ENCODE measurements around the gene SPINK9. TPM values are rescaled to one million over a fixed set of nuclear protein-coding genes. Genes with fewer than 3 reads are reported as not detected.
"Not testable (repeated sequence)": the region's sequence is repeated elsewhere in the genome, so short reads cannot be mapped to it uniquely, and the experiment has no call there.

SPINK9 gene, protein sequence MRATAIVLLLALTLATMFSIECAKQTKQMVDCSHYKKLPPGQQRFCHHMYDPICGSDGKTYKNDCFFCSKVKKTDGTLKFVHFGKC
- not detected in 2 replicates for total RNA-seq (2014; rRNA removed; shearing (Covaris generic); ENCODE audit: low replicate concordance)

DNA sequence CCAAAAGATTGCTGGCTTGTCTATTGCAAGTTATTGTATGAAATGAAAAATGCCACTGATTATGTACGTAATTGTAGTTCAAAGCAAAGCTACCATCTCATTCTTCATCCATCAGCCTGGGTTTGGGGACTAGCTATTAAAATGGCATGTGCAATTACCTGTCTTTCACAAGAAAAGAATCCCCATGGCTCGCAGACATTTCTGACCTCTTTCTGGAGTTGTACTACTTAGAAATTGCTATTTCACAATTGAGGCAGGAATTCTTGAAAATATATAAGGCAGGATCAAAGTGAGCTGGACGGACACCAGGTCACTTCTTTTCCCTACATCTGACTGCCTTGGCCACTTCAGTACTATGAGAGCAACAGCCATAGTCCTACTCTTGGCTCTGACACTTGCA is at the start of gene SPINK9:
TSS of gene SPINK9 (plus strand) at position 301 of the 400 bp plus-strand sequence. CDS start at position 356, 55 bp downstream.
- in situ Hi-C loops (cut with HindIII; ENCODE audit: low pct_unique_long_range_greater_than_20kb, low sequenced_read_pairs), result no loop called here
- DNase-seq (ENCODE audit: low read depth), result no peak

DNA sequence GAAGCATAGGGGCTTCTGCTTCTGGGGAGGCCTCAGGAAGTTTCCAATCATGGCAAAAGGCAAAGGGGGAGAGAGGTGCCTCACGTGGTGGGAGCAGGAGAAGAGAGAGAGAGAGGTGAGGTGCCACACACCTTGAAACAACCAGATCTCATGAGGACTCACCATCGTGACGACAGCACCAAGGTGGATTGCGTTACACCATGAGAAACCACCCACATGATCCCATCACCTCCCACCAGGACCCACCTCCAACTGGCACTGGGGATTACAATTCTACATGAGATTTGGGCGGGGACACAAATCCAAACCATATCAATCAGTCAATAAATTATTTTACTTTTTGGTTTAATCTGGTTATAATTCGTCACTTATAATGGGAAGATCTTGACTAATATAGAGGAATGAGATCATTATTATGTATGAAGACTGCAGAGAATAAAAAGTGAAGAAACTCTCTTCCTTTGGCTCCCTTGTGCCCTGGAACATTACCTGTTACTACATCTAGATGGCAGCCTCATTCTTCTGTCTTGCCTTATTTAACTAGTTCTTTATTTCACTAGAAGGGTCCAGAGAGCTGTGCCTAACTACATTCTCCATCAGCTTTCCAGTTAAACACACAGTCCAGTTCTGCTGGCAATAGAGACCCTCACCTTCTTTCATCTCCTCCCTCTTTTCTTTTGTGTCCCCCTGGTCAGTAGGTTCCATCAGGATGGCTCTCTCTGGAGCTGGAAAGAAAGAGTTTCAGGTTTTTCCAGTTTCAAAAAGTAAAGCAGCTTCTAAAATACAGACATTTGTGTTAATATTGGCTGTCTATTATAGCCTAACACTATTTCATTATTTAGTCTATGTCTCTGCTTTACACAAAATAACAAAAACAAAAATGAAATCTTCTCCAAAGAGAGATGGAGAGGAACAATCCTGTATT is 44.8 kb upstream of the SPINK9 start:
- no peak for DNase-seq (ENCODE audit: low read depth)
- in situ Hi-C loops (cut with HindIII; ENCODE audit: low pct_unique_long_range_greater_than_20kb, low sequenced_read_pairs), result no loop called here

GRCh38 chr5:148297731-148298130 is 37.6 kb upstream of the SPINK9 start:
- no peak for DNase-seq (ENCODE audit: low read depth)
- in situ Hi-C loops (cut with HindIII; ENCODE audit: low pct_unique_long_range_greater_than_20kb, low sequenced_read_pairs), result no loop called here

- DNase-seq (ENCODE audit: low read depth), result no peak
- in situ Hi-C loops (cut with HindIII; ENCODE audit: low pct_unique_long_range_greater_than_20kb, low sequenced_read_pairs), result no loop called here
Observed at GRCh38 chr5:148306446-148306845, 28.9 kb upstream of the SPINK9 start.

- in situ Hi-C loops (cut with HindIII; ENCODE audit: low pct_unique_long_range_greater_than_20kb, low sequenced_read_pairs), result no loop called here
- DNase-seq (ENCODE audit: low read depth), result no peak
Observed at GRCh38 chr5:148309019-148309418, 26.3 kb upstream of the SPINK9 start.

DNA sequence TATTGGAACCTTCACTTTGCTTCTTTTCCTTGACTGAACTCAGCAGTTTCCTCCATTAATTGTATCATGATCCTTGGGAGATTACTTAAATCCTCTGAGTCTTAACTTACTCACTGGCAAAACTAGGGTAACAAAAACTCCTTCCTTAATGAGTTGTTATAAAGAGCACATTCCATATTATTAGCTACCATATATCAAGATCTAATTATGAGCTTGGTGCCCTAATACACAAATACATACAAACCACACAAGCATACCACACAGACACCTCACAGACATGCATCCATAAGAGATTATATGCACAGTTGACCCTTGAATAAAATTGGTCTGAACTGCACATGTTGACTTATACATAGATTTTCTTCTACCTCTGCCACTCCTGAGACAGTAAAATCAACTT is 25.6 kb upstream of the SPINK9 start:
- no peak for DNase-seq (ENCODE audit: low read depth)
- in situ Hi-C loops (cut with HindIII; ENCODE audit: low pct_unique_long_range_greater_than_20kb, low sequenced_read_pairs), result no loop called here

GRCh38 chr5:148311484-148311883 is 23.9 kb upstream of the SPINK9 start:
- in situ Hi-C loops (cut with HindIII; ENCODE audit: low pct_unique_long_range_greater_than_20kb, low sequenced_read_pairs), result no loop called here

DNA sequence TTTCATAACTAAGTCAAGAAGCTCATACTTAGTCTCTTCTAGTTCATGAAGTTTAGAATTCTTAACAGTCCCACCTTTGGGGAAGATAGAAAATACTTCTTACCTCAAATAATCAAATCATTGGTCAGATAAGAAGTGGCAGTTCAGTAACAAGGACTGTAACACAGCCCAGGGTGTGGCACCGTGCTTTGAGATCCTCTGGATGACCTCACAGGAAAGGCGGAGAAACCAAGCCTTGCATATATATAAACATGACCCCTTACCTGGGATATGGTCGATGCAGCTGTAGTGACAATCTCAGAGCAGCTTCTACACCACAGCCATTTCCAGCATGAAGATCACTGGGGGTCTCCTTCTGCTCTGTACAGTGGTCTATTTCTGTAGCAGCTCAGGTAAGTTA is 23.2 kb upstream of the SPINK9 start, which contains the start of gene SPINK7:
TSS of gene SPINK7 (plus strand) at position 271 of the 400 bp plus-strand sequence. CDS start at position 332, 61 bp downstream.
- in situ Hi-C loops (cut with HindIII; ENCODE audit: low pct_unique_long_range_greater_than_20kb, low sequenced_read_pairs), result no loop called here
- no peak for DNase-seq (ENCODE audit: low read depth)

More at GRCh38 chr5:148311484-148311883, 23.9 kb upstream of the SPINK9 start:
- no peak for DNase-seq (ENCODE audit: low read depth)

DNA sequence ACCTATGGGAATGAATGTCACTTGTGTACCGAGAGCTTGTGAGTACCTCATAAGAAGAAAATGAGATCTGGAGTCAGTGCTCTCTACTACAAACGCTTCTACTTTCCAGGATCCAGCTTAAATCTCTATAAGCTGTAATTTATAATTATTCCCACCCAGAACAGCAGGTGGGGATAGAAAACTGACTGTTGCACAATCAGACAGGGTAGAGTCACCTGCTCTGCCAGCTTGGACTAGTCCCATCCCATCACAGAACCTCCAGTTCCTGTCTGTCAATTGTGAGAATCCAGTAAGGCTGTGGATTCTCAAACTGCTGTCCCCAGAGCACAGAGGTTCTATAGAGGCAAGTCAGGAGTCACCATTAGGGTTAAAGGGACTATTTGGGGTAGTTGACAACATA is 21.2 kb upstream of the SPINK9 start:
- in situ Hi-C loops (cut with HindIII; ENCODE audit: low pct_unique_long_range_greater_than_20kb, low sequenced_read_pairs), result no loop called here
- DNase-seq (ENCODE audit: low read depth), result no peak

- in situ Hi-C loops (cut with HindIII; ENCODE audit: low pct_unique_long_range_greater_than_20kb, low sequenced_read_pairs), result no loop called here
- DNase-seq (ENCODE audit: low read depth), result no peak
Observed at GRCh38 chr5:148314731-148315130, 20.6 kb upstream of the SPINK9 start.

GRCh38 chr5:148320011-148320963 is 15.1 kb upstream of the SPINK9 start:
- DNase-seq (ENCODE audit: low read depth), result peak; percentile 12
- in situ Hi-C loops (cut with HindIII; ENCODE audit: low pct_unique_long_range_greater_than_20kb, low sequenced_read_pairs), result not testable (repeated sequence)

DNA sequence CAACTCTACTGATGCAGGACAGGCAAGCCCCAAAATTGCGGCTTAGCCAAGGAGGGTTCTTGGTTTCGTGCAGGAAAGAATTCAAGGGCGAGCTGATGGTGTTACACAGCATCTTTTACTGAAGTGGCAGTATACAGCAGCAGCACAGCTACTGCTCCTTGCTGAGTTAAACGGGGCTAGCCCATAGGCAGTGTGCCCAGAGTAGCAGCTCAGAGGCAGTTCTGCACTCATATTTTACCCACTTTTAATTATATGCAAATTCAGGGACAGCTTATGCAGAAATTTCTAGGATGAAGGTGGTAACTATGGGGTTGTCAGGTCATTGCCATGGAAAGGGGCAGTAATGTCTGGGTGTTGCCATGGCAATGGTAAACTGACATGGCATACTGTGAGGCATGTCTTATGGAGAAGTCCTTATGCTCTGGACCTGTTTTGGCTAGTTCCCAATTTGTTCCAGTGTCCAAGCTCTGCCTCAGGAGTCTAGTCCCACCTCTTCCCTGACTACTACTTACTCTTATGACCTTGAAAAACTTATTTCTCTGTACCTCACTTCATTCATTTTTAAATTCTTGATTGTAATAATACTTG is 2.0 kb upstream of the SPINK9 start:
- no peak for DNase-seq (ENCODE audit: low read depth)
- in situ Hi-C loops (cut with HindIII; ENCODE audit: low pct_unique_long_range_greater_than_20kb, low sequenced_read_pairs), result no loop called here

GRCh38 chr5:148336704-148337435 is 1.5 kb downstream of the SPINK9 start:
- DNase-seq (ENCODE audit: low read depth), result no peak

DNA sequence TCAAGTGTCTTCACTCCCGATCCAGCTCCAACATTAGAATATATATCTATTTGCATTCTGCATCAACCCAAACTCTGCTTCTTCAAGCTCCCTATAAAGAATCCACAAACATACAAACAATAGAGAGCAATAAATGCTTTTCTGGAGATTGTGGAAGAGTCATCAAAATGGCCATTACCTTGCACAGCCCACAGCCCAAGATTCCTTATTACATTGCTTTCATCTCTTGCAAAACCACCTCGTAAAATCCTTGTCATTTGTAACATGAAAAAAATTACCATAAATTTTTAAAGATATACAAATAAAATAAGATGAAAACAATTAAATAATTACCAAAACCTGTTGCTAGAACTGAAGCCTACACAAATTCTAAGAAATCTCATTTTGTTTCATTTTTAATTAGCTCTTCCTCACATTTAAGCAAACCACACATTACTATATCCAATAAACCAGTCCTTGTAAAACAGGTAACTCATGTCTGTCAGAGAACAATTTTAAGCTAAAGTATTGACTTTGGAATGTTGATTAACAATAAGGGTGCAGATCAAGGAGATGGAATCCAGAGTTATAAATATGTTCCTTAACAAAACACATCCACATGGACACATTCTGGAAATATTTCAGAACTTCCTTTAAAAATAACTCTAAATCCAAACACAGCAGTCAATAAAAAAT is 7.1 kb downstream of the SPINK9 start:
- in situ Hi-C loops (cut with HindIII; ENCODE audit: low pct_unique_long_range_greater_than_20kb, low sequenced_read_pairs), result no loop called here
- no peak for DNase-seq (ENCODE audit: low read depth)

More at GRCh38 chr5:148336704-148337435, 1.5 kb downstream of the SPINK9 start:
- in situ Hi-C loops (cut with HindIII; ENCODE audit: low pct_unique_long_range_greater_than_20kb, low sequenced_read_pairs), result no loop called here

GRCh38 chr5:148343046-148343407 is 7.7 kb downstream of the SPINK9 start:
- in situ Hi-C loops (cut with HindIII; ENCODE audit: low pct_unique_long_range_greater_than_20kb, low sequenced_read_pairs), result no loop called here
- DNase-seq (ENCODE audit: low read depth), result no peak

DNA sequence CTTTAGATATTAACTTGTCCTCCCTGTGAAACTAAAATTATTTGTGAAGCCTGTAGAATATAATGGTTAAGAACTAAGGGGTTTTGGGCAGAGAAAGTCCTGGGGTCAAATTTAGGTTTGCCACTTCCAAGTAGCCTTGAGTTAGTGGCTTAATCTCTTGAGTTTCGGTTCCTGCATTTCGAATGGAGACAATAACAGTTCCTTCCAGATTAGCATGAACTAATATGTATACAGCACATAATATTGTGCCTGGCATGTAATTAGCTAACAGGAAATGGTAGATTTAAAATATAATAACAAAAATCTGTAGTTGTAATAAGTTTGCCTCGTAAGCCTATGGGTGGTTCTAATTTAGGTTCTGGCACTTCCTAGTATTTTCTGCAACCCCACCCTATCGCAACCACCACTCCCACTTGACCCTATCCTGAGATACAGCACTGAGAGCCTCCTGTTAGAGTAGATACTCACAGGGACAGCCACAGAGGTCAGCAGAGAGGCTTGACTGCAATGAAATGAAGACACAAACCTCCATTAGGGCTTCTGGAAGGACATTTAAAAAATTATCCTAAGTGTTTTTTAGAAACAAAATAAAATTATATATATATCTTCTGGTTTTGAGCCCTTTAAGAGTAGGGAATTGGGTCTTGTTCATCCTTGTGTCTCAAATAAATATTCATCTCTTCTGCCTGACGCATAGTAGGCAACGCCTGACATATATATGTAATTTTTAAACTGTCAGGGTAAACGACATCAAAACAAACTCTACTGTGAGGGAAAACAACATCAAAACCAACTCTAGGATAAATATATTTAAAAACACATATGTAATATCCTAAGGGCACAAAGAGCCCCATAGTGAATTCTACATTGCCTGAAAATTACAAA is 8.5 kb downstream of the SPINK9 start:
- in situ Hi-C loops (cut with HindIII; ENCODE audit: low pct_unique_long_range_greater_than_20kb, low sequenced_read_pairs), result no loop called here
- no peak for DNase-seq (ENCODE audit: low read depth)

Measured in Caki2 (cell line).